Fibroblast of lung (primary cell): ENCODE results near the gene PI4K2B. TPM values are rescaled to one million over a fixed set of nuclear protein-coding genes. Genes with fewer than 3 reads are reported as not detected.

Experiments used
- DNase-seq, 2 donors: peaks; one replicate each; pipeline versions ENCODE4 v3.0.0 to v3.0.0-alpha.2; 2010; ENCODE audit warnings: low read depth in 2 of 2
- H2AFZ ChIP-seq: 2 replicates; pipeline ENCODE4 v1.5.1; 2012; ENCODE audit warnings: low read length, control low read depth, inconsistent platforms
- H3K27ac ChIP-seq: 2 replicates; pipeline ENCODE4 v1.5.1; 2011; ENCODE audit warnings: low read length, control low read depth; ENCODE audit not compliant: insufficient read depth
- H3K27me3 ChIP-seq: 2 replicates; pipeline ENCODE4 v1.5.1; 2011; ENCODE audit warnings: mild to moderate bottlenecking, low read length; ENCODE audit not compliant: control insufficient read depth, insufficient read depth
- H3K36me3 ChIP-seq: 2 replicates; pipeline ENCODE4 v1.5.1; 2011; ENCODE audit warnings: low read length; ENCODE audit not compliant: control insufficient read depth, insufficient read depth
- H3K4me1 ChIP-seq: 2 replicates; pipeline ENCODE4 v1.5.1; 2011; ENCODE audit warnings: low read length; ENCODE audit not compliant: control insufficient read depth, insufficient read depth; ENCODE audit errors: extremely low read depth
- H3K4me2 ChIP-seq: 2 replicates; pipeline ENCODE4 v1.5.1; 2011; ENCODE audit warnings: low read length, control low read depth; ENCODE audit not compliant: insufficient read depth; ENCODE audit errors: extremely low read depth
- H3K4me3 ChIP-seq, 4 experiments: fragments of 200-600 bp in 1 of 4; sonication (generic) in 1 of 4; replicated peaks in 1 of 4; 2 replicates each; pipeline ENCODE4 v1.5.1; 2011 to 2016; ENCODE audit warnings: low read length in 4 of 4, low read depth in 3 of 4, mild to moderate bottlenecking in 3 of 4, control low read depth in 2 of 4, inconsistent platforms in 1 of 4, mixed read lengths in 1 of 4; ENCODE audit not compliant: insufficient read depth in 1 of 4; ENCODE audit errors: control extremely low read depth in 1 of 4
- H3K79me2 ChIP-seq: 2 replicates; pipeline ENCODE4 v1.5.1; 2012; ENCODE audit warnings: mild to moderate bottlenecking, low read length, inconsistent platforms; ENCODE audit not compliant: control insufficient read depth, insufficient read depth
- H3K9ac ChIP-seq: 2 replicates; pipeline ENCODE4 v1.5.1; 2011; ENCODE audit warnings: mild to moderate bottlenecking, low read length, control low read depth; ENCODE audit not compliant: insufficient read depth
- H3K9me3 ChIP-seq: 2 replicates; pipeline ENCODE4 v1.5.1; 2012; ENCODE audit warnings: low read depth, low read length; ENCODE audit not compliant: control insufficient read depth, insufficient read depth
- H4K20me1 ChIP-seq: 2 replicates; pipeline ENCODE4 v1.5.1; 2011; ENCODE audit warnings: low read length; ENCODE audit not compliant: control insufficient read depth, insufficient read depth; ENCODE audit errors: extremely low read depth
- EZH2 ChIP-seq: IDR thresholded peaks from 2 replicates; pipeline ENCODE4 v1.5.1; 2012; ENCODE audit warnings: low read length, control low read depth, mild to moderate bottlenecking; ENCODE audit errors: missing control alignments
- polyA plus RNA-seq, 2 donors: library from polyadenylated mRNA; depleted of rRNA in 1 of 2; stranded (reverse) in 1 of 2; unstranded in 1 of 2; fragments of >200 nt; gene quantifications; 2 replicates each; pipeline ENCODE4 v1.2.1, GENCODE V29; 2011 to 2012; ENCODE audit warnings: missing spikeins in 1 of 2
- total RNA-seq: library from RNA; depleted of rRNA; stranded (reverse); fragments of >200 nt; gene quantifications from 2 replicates; pipeline ENCODE4 v1.2.1, GENCODE V29; 2014
- TF ChIP-seq, protein P1 (sequence below), 2 donors: IDR thresholded peaks in 1 of 2; conservative IDR thresholded peaks in 1 of 2; 1 replicate in 1 of 2; 2 replicates in 1 of 2; pipeline ENCODE4 v1.5.1; 2011 to 2012; ENCODE audit warnings: low read length in 2 of 2, control low read depth in 1 of 2, inconsistent platforms in 1 of 2, low read depth in 1 of 2, mild to moderate bottlenecking in 1 of 2

Gene PI4K2B
- total and polyA plus RNA-seq, 2 donors (not counting 1 experiment from before 2014, with no cell fraction given), result 21.0 to 23.9 TPM

DNA sequence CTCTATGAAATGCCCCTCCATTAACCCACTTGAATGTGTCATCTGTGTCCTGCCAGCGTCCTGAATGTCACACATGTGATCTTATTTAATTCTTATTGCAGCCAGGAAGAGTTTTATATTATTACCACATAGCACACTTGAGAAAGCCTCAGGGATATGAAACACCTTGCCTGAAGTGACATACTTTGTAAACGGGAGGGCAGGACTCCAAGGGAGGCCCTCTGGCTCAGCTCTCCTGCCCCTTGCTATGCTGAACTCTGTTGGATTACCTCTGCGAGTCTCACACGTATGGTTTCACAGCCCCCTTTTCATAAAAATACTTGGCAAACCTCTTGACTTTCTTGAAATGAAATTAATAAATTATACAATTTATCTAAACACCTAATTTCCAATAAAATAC, 67.6 kb downstream of the PI4K2B start:
- H3K27me3 ChIP-seq, result peaks cover 13% of the 10 kb centered on the region
- H3K4me3 ChIP-seq, result no peak overlapping the region
- no peak for DNase-seq
- H2AFZ ChIP-seq, result no peak overlapping the region
- H3K9ac ChIP-seq, result no peak overlapping the region
- H3K36me3 ChIP-seq, result no peaks in the 10 kb centered on the region
- no peaks in the 10 kb centered on the region for H3K4me1 ChIP-seq
- TF ChIP-seq, protein P1, sequence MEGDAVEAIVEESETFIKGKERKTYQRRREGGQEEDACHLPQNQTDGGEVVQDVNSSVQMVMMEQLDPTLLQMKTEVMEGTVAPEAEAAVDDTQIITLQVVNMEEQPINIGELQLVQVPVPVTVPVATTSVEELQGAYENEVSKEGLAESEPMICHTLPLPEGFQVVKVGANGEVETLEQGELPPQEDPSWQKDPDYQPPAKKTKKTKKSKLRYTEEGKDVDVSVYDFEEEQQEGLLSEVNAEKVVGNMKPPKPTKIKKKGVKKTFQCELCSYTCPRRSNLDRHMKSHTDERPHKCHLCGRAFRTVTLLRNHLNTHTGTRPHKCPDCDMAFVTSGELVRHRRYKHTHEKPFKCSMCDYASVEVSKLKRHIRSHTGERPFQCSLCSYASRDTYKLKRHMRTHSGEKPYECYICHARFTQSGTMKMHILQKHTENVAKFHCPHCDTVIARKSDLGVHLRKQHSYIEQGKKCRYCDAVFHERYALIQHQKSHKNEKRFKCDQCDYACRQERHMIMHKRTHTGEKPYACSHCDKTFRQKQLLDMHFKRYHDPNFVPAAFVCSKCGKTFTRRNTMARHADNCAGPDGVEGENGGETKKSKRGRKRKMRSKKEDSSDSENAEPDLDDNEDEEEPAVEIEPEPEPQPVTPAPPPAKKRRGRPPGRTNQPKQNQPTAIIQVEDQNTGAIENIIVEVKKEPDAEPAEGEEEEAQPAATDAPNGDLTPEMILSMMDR (conservative IDR thresholded peaks at IDR 0.05 in 1 of 2, IDR thresholded peaks at IDR 0.05 in 1 of 2; ENCODE audit: low read depth in 1 of 2, low read length in 2 of 2), result no peak
- TF ChIP-seq EZH2, result no peak
- H3K79me2 ChIP-seq, result no peaks in the 10 kb centered on the region
- H3K27ac ChIP-seq, result no peak overlapping the region
- H4K20me1 ChIP-seq, result no peaks in the 10 kb centered on the region
- H3K9me3 ChIP-seq, result no peaks in the 10 kb centered on the region
- no peak overlapping the region for H3K4me2 ChIP-seq

DNA sequence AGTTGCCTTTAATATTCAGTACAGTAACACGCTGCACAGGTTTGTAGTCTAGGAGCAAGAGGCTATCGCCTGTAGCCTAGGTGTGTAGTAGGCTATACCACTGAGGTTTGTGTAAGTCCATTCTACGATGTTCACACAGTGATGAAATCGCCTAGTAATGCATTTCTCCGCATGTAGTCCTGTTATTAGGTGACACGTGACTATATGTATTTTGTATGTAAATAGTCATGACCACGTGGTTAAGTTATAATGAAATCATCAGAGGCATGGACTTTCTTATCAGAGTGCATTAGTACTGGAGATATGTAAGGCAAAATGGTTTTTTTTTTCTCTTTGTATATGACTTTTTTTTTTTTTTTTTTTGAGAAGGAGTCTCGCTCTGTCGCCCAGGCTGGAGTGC, 68.8 kb downstream of the PI4K2B start:
- Histone ChIP-seq H3K4me1 (no peaks in the 10 kb centered on the region), H4K20me1 (no peaks in the 10 kb centered on the region), H3K4me2 (no peak overlapping the region), H3K4me3 (no peak overlapping the region), H3K9ac (no peak overlapping the region), H3K27ac (no peak overlapping the region), H3K79me2 (no peaks in the 10 kb centered on the region), H3K9me3 (no peaks in the 10 kb centered on the region), H3K27me3 (peaks cover 13% of the 10 kb centered on the region), H2AFZ (no peak overlapping the region), H3K36me3 (no peaks in the 10 kb centered on the region)
- no peak for DNase-seq
- TF ChIP-seq, protein P1 (conservative IDR thresholded peaks at IDR 0.05 in 1 of 2, IDR thresholded peaks at IDR 0.05 in 1 of 2; ENCODE audit: low read depth in 1 of 2, low read length in 2 of 2), result no peak
- TF ChIP-seq EZH2, result no peak

DNA sequence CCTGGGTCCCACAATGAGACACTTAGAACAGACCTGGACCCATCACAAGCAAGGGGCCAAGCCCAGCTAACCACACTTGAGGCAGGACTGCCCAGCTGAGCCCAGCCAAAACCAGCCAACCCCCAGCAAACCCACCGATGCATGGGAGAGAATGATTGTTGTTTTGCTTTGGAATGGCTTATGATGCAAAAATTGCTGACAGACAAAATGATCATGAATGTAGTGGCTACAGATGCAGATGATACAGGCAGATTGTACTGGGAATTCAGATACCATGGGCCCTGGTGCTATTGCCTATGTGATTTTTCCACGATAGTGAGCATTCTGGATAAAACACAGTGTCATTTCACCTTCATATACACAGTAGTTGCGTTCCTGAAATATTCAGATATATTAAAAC, 69.7 kb downstream of the PI4K2B start:
- Histone ChIP-seq H3K4me1 (peaks cover 4% of the 10 kb centered on the region), H3K9ac (no peak overlapping the region), H3K36me3 (no peaks in the 10 kb centered on the region), H3K27me3 (peaks cover 13% of the 10 kb centered on the region), H2AFZ (no peak overlapping the region), H3K4me3 (no peak overlapping the region), H3K27ac (no peak overlapping the region), H4K20me1 (no peaks in the 10 kb centered on the region), H3K4me2 (no peak overlapping the region), H3K79me2 (no peaks in the 10 kb centered on the region), H3K9me3 (no peaks in the 10 kb centered on the region)
- TF ChIP-seq EZH2, result no peak
- TF ChIP-seq, protein P1 (conservative IDR thresholded peaks at IDR 0.05 in 1 of 2, IDR thresholded peaks at IDR 0.05 in 1 of 2; ENCODE audit: low read depth in 1 of 2, low read length in 2 of 2), result no peak
- no peak for DNase-seq
